Measurements from ENCODE around the gene TRIO.

Gene TRIO

GRCh38 chr5:14210729-14211128 lies 67.6 kb downstream of the TRIO start:
- Histone ChIP-seq H3K9me3 (ENCODE audit: control insufficient read depth, insufficient read depth, low read length) (no peaks in the 10 kb centered on the region), H3K9me2 (replicated peaks; ENCODE audit: control insufficient read depth, low read length) (no peaks in the 10 kb centered on the region), H4K20me1 (ENCODE audit: control insufficient read depth, insufficient read depth, low read depth, low read length) (0 out of 2 replicates have a peak, but pooled peaks cover 6% of the 10 kb centered on the region), H3K79me2 (ENCODE audit: control insufficient read depth, low read length) (peaks cover 90% of the 10 kb centered on the region), H3K4me1 (ENCODE audit: control insufficient read depth, low read length) (peaks cover 86% of the 10 kb centered on the region), H3K4me3 (ENCODE audit: low read length) (no peak overlapping the region), H3K36me3 (ENCODE audit: control insufficient read depth, low read length) (no peaks in the 10 kb centered on the region), H3K4me2 (ENCODE audit: low read length) (no peak overlapping the region), H3K27me3 (ENCODE audit: control insufficient read depth, low read length) (no peaks in the 10 kb centered on the region), H3K27ac (ENCODE audit: low read depth, low read length) (no peak overlapping the region), H3F3A (ENCODE audit: control insufficient read depth, insufficient read depth) (peaks cover 5% of the 10 kb centered on the region)
- no peak for TF ChIP-seq CTCF (IDR thresholded peaks at IDR 0.05; ENCODE audit: low read depth, low read length, poor library complexity, severe bottlenecking)
- no peak for TF ChIP-seq EZH2phosphoT487 (IDR thresholded peaks at IDR 0.05; ENCODE audit: borderline replicate concordance, low read length)

GRCh38 chr5:14211818-14212803 lies 69.0 kb downstream of the TRIO start:
- Histone ChIP-seq H3K9me2 (replicated peaks; ENCODE audit: control insufficient read depth, low read length) (no peaks in the 10 kb centered on the region), H3K36me3 (ENCODE audit: control insufficient read depth, low read length) (no peaks in the 10 kb centered on the region), H3K4me2 (ENCODE audit: low read length) (peak overlapping the region; percentile 53), H3K4me3 (ENCODE audit: low read length) (peak overlapping the region; percentile 4; the same call in 1 of the 2 replicates), H4K20me1 (ENCODE audit: control insufficient read depth, insufficient read depth, low read depth, low read length) (no peaks in the 10 kb centered on the region; the same call in 1 of the 2 replicates), H3K4me1 (ENCODE audit: control insufficient read depth, low read length) (peaks cover 77% of the 10 kb centered on the region), H3K27me3 (ENCODE audit: control insufficient read depth, low read length) (no peaks in the 10 kb centered on the region), H3K79me2 (ENCODE audit: control insufficient read depth, low read length) (peaks cover 91% of the 10 kb centered on the region), H3K27ac (ENCODE audit: low read depth, low read length) (peak overlapping the region; percentile 27; the same call in 1 of the 2 replicates), H3F3A (ENCODE audit: control insufficient read depth, insufficient read depth) (peaks cover 5% of the 10 kb centered on the region), H3K9me3 (ENCODE audit: control insufficient read depth, insufficient read depth, low read length) (no peaks in the 10 kb centered on the region)
- no peak for TF ChIP-seq EZH2phosphoT487 (IDR thresholded peaks at IDR 0.05; ENCODE audit: borderline replicate concordance, low read length)
- no peak for TF ChIP-seq CTCF (IDR thresholded peaks at IDR 0.05; ENCODE audit: low read depth, low read length, poor library complexity, severe bottlenecking)

GRCh38 chr5:14212838-14213237 lies 69.7 kb downstream of the TRIO start:
- Histone ChIP-seq H3K27me3 (ENCODE audit: control insufficient read depth, low read length) (no peaks in the 10 kb centered on the region), H3K4me2 (ENCODE audit: low read length) (peak overlapping the region; percentile 53), H3K9me2 (replicated peaks; ENCODE audit: control insufficient read depth, low read length) (no peaks in the 10 kb centered on the region), H3K36me3 (ENCODE audit: control insufficient read depth, low read length) (no peaks in the 10 kb centered on the region), H4K20me1 (ENCODE audit: control insufficient read depth, insufficient read depth, low read depth, low read length) (no peaks in the 10 kb centered on the region; the same call in 1 of the 2 replicates), H3K4me1 (ENCODE audit: control insufficient read depth, low read length) (peaks cover 69% of the 10 kb centered on the region), H3K27ac (ENCODE audit: low read depth, low read length) (peak overlapping the region; percentile 27; the same call in 1 of the 2 replicates), H3K9me3 (ENCODE audit: control insufficient read depth, insufficient read depth, low read length) (no peaks in the 10 kb centered on the region), H3K79me2 (ENCODE audit: control insufficient read depth, low read length) (peaks cover 92% of the 10 kb centered on the region), H3K4me3 (ENCODE audit: low read length) (0 out of 2 replicates have a peak overlapping the region, but pooled peaks have one; percentile 4), H3F3A (ENCODE audit: control insufficient read depth, insufficient read depth) (peaks cover 2% of the 10 kb centered on the region)
- TF ChIP-seq CTCF (IDR thresholded peaks at IDR 0.05; ENCODE audit: low read depth, low read length, poor library complexity, severe bottlenecking), result no peak
- TF ChIP-seq EZH2phosphoT487 (IDR thresholded peaks at IDR 0.05; ENCODE audit: borderline replicate concordance, low read length), result no peak
